Astrocyte (in vitro differentiated cells and primary cell): ENCODE data around the gene C2CD2. TPM values are rescaled to one million over a fixed set of nuclear protein-coding genes. Genes with fewer than 3 reads are reported as not detected.

ENCODE experiments used
- DNase-seq: peaks from one replicate; pipeline ENCODE4 v3.0.0-alpha.2; 2010; ENCODE audit warnings: low read depth
- FAIRE-seq: peaks from 2 replicates; lab custom pipeline; 2011; peaks lifted over from hg19 to GRCh38; lab: Jason Lieb, UNC
- H2AFZ ChIP-seq: 2 replicates; pipeline ENCODE4 v1.6.0; 2012; ENCODE audit warnings: low read depth, low read length, inconsistent platforms
- H3K27ac ChIP-seq: 2 replicates; pipeline ENCODE4 v1.5.1; 2011; ENCODE audit warnings: low read depth, low read length, inconsistent platforms
- H3K27me3 ChIP-seq: 2 replicates; pipeline ENCODE4 v1.6.0; 2011; ENCODE audit warnings: low read length, inconsistent platforms; ENCODE audit not compliant: insufficient read depth
- H3K36me3 ChIP-seq: 2 replicates; pipeline ENCODE4 v1.5.1; 2011; ENCODE audit warnings: low read length, inconsistent platforms; ENCODE audit not compliant: insufficient read depth
- H3K4me1 ChIP-seq: 2 replicates; pipeline ENCODE4 v1.5.1; 2011; ENCODE audit warnings: low read length, inconsistent platforms; ENCODE audit not compliant: insufficient read depth
- H3K4me2 ChIP-seq: 2 replicates; pipeline ENCODE4 v1.6.0; 2012; ENCODE audit warnings: low read length, inconsistent platforms
- H3K4me3 ChIP-seq: 2 replicates; pipeline ENCODE4 v1.5.1; 2011; ENCODE audit warnings: low read depth, mild to moderate bottlenecking, low read length, inconsistent platforms; ENCODE audit not compliant: insufficient read depth
- H3K79me2 ChIP-seq: 2 replicates; pipeline ENCODE4 v1.6.0; 2012; ENCODE audit warnings: mild to moderate bottlenecking, low read length, inconsistent platforms; ENCODE audit not compliant: insufficient read depth
- H3K9ac ChIP-seq: 2 replicates; pipeline ENCODE4 v1.6.0; 2012; ENCODE audit warnings: mild to moderate bottlenecking, low read length, inconsistent platforms
- H3K9me3 ChIP-seq: 2 replicates; pipeline ENCODE4 v1.5.1; 2012; ENCODE audit warnings: low read depth, mild to moderate bottlenecking, low read length, inconsistent platforms; ENCODE audit not compliant: insufficient read depth
- H4K20me1 ChIP-seq: 2 replicates; pipeline ENCODE4 v1.6.0; 2012; ENCODE audit warnings: low read length, inconsistent platforms; ENCODE audit not compliant: insufficient read depth
- H3K27ac Mint-ChIP-seq: one replicate; pipeline ENCODE4 v1.8.0; 2021; ENCODE audit warnings: mild to moderate bottlenecking, mixed read lengths; ENCODE audit not compliant: unreplicated experiment
- H3K27me3 Mint-ChIP-seq: one replicate; pipeline ENCODE4 v1.8.0; 2021; ENCODE audit warnings: low read depth, mixed read lengths; ENCODE audit not compliant: unreplicated experiment
- H3K36me3 Mint-ChIP-seq: one replicate; pipeline ENCODE4 v1.8.0; 2021; ENCODE audit warnings: low read depth, mixed read lengths; ENCODE audit not compliant: unreplicated experiment
- H3K4me1 Mint-ChIP-seq: one replicate; pipeline ENCODE4 v1.8.0; 2021; ENCODE audit warnings: low read depth, mixed read lengths; ENCODE audit not compliant: unreplicated experiment
- H3K4me3 Mint-ChIP-seq: one replicate; pipeline ENCODE4 v1.8.0; 2021; ENCODE audit warnings: mild to moderate bottlenecking, moderate library complexity, mixed read lengths; ENCODE audit not compliant: unreplicated experiment
- H3K9me3 Mint-ChIP-seq: one replicate; pipeline ENCODE4 v1.8.0; 2021; ENCODE audit warnings: mild to moderate bottlenecking, mixed read lengths; ENCODE audit not compliant: unreplicated experiment
- CTCF ChIP-seq: IDR thresholded peaks from 2 replicates; pipeline ENCODE4 v1.5.1; 2011; ENCODE audit warnings: low read depth, mild to moderate bottlenecking, inconsistent platforms, low read length, moderate library complexity; ENCODE audit not compliant: insufficient read depth
- EZH2 ChIP-seq: IDR thresholded peaks from 2 replicates; pipeline ENCODE4 v1.6.1; 2012; ENCODE audit warnings: mild to moderate bottlenecking, low read length, inconsistent platforms; ENCODE audit not compliant: insufficient read depth
- total RNA-seq: library from RNA; stranded (reverse); gene quantifications from 2 replicates; pipeline ENCODE4 v1.2.1, GENCODE V29; 2021

C2CD2 gene
- total RNA-seq, 1 donor from 2014 or later, result 8.3 TPM

DNA sequence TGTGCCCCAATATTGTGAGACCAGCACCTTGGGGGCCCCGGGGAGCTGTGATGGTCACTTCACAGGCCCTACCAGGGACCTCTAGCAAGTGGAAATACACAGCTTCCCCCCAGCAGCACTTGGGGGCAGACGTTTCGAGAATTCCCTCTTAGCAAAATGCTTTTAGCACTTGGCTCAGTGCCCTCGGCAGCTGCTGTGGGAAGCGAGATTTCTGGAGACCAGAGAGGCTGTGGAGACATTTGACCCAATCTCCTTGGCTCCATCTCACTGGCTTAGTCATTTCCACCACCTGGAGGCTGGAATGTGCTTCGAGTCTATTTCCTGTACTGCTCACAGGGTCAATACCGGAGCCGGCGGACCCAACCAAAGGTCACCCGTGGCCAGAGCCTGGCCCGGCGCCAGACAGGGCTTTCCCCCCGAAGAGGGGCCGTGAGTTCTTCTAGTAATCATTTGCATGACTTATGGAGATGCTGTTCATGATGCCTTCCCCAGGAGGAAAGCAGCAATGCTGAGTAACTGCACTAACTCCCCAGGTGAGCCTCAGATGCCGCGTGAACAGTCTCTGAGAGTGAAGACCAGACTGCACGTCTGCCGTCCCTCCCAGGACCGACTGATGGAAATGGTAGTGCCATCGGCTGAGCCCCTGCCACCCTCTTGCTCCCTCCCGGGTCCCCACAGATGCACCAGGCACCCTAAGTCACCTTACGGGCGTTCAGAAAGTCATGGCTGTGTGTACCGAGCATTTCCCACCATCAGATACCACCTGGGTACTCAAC, 4.4 kb upstream of the C2CD2 start:
- peak overlapping the region; percentile 73 for H3K27ac ChIP-seq
- peaks cover under 1% of the 10 kb centered on the region for H3K79me2 ChIP-seq

DNA sequence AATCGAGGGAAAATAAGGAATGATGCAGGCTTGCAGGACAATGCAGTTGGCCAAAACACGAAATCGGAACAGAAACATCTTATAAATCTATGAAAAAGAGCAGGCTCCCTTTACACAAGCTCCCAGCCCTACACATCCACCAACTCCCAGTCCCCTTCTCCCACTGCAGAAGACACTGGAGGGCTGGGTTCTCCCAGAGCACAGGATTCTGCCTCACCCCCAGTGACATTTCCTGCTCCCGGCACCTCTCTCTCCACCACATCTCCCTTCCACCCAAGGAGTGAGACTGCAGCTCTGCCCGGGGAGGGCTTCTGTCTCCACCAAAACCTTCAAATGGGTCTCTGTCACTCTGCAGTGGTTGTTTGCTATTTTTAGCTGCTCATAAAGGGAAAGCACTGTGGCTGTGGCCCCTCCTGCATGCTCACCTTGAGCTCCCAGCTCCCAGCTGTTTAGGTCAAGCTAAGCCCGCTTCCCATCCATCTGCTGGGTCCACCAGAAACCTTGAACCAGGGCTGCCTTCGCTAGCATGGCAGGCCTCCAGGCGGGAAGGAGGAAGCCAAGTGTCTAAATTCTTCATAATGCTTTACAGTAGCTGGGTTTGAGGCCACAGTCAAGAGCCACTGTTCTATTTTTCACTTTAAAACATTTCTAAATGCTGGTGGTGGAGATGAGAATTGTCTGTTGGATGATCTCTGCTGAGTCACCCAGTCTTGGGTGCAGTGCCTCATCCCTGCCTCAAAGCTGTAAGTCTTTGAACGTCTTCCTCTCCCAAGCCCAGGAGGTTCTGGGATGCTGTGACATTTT, 3.3 kb upstream of the C2CD2 start:
- Mint-ChIP-seq H3K4me1 (peaks cover 22% of the 10 kb centered on the region), H3K27me3 (peaks cover 11% of the 10 kb centered on the region), H3K9me3 (peaks cover 3% of the 10 kb centered on the region), H3K4me3 (peak overlapping the region; percentile 8), H3K27ac (peak overlapping the region; percentile 70), H3K36me3 (no peaks in the 10 kb centered on the region)
- Histone ChIP-seq H3K9me3 (no peaks in the 10 kb centered on the region), H2AFZ (no peak overlapping the region), H3K4me1 (peaks cover 43% of the 10 kb centered on the region), H4K20me1 (peaks cover 6% of the 10 kb centered on the region), H3K4me2 (peak overlapping the region; percentile 64), H3K79me2 (peaks cover 11% of the 10 kb centered on the region), H3K4me3 (no peak overlapping the region), H3K27me3 (no peaks in the 10 kb centered on the region), H3K9ac (peak overlapping the region; percentile 1), H3K27ac (peak overlapping the region; percentile 73), H3K36me3 (no peaks in the 10 kb centered on the region)
- TF ChIP-seq EZH2, result no peak
- no peak for TF ChIP-seq CTCF
- DNase-seq (peak; percentile 79), FAIRE-seq (no peak)

More for the DNA sequence above, 4.4 kb upstream of the C2CD2 start:
- no peak overlapping the region for H3K4me3 ChIP-seq
- no peaks in the 10 kb centered on the region for H4K20me1 ChIP-seq
- H3K4me2 ChIP-seq, result peak overlapping the region; percentile 64
- Mint-ChIP-seq H3K36me3 (no peaks in the 10 kb centered on the region), H3K27me3 (peaks cover 11% of the 10 kb centered on the region), H3K4me1 (peaks cover 15% of the 10 kb centered on the region), H3K4me3 (no peak overlapping the region), H3K9me3 (no peaks in the 10 kb centered on the region), H3K27ac (peak overlapping the region; percentile 66)
- TF ChIP-seq EZH2 (no peak), CTCF (peak; percentile 39)
- FAIRE-seq, result no peak
- H3K9ac ChIP-seq, result peak overlapping the region; percentile 37
- H3K27me3 ChIP-seq, result no peaks in the 10 kb centered on the region
- peaks cover 34% of the 10 kb centered on the region for H3K4me1 ChIP-seq
- peak; percentile 92 for DNase-seq
- no peaks in the 10 kb centered on the region for H3K9me3 ChIP-seq
- H3K36me3 ChIP-seq, result no peaks in the 10 kb centered on the region
- no peak overlapping the region for H2AFZ ChIP-seq
